HG02885 (cell line): ENCODE measurements around the gene DNMBP.
"Not testable (repeated sequence)": the region's sequence is repeated elsewhere in the genome, so short reads cannot be mapped to it uniquely, and the experiment has no call there.

Experiments used
- ATAC-seq: cut with Tn5 transposase; IDR thresholded peaks from one replicate; pipeline ENCODE4 v1.9.1; 2021; ENCODE audit warnings: mild to moderate bottlenecking; ENCODE audit not compliant: unreplicated experiment, poor library complexity

Gene DNMBP

GRCh38 chr10:99921948-99922347 lies 87.8 kb downstream of the DNMBP start:
- ATAC-seq = no peak

GRCh38 chr10:99920901-99921300 lies 88.8 kb downstream of the DNMBP start:
- no peak for ATAC-seq

GRCh38 chr10:99920486-99920885 lies 89.3 kb downstream of the DNMBP start:
- no peak for ATAC-seq

DNA sequence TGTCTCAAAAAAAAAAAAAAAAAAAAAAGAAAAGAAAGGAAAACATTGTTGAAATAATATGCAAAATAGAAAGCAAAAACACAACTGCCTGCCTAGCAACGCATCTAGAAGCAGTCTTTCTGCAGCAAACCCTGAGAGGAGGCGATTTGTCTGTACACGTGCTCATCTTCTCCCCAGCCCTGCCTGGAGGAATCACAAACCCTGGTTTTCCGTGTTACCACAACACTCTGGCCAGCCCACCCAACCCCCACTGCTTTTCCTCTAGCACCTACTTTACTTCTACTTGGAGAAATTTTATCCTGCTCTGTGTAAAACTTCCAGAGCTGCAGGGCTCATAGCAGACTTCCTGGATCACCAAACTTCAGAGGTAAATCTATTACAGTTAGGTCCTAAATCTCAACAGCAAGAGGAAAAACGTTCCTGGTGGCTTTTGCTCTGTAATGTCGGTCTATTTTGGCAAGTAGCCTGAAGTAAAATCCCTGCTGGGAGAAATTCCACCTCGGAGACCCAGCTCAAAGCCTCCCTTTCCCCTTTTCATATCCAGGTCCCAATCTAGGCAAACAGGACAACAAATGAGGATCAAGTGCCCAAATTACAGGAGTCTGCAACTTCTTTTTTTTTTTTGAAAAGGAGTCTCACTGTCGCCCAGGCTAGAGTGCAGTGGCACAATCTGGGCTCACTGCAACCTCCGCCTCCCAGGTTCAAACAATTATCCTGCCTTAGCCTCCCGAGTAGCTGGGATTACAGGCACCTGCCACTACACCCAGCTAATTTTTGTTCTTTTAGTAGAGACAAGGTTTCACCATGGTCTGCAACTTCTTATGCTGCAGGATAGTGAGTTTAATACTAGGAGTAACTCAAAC lies 91.6 kb downstream of the DNMBP start:
- no peak for ATAC-seq

DNA sequence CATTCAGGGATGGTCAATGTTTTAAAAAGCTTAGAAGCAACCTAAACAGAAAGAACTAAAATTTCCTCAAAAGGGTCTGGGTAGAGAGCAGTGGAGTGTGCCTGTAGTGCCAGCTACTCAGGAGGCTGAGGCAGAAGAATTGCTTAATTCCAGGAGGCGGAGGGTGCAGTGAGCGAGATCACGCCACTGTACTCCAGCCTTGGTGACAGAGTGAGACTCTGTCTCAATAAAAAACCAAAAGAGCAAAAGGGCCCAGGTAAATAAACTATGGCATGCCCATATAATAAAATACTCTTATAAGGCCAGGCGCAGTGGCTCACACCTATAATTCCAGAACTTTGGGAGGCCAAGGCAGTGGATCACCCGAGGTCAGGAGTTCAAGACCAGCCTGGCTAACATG lies 93.0 kb downstream of the DNMBP start:
- ATAC-seq = no peak

DNA sequence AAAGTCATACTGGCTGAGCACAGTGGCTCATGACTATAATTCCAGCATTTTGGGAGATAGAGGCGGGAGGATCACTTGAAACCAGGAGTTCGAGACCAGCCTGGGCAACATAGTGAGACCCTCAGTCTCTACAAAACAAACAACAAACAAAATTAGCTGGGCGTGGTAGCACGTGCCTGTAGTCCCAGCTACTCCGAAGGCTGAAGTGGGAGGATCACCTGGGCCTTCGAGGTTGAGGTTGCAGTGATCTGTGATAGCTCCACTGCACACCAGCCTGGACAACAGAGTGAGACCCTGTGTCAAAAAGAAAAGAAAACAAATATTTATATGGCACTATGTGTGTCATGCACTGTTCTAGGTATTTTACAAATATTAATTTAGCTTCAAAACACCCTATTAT lies 94.3 kb downstream of the DNMBP start:
- ATAC-seq = no peak

DNA sequence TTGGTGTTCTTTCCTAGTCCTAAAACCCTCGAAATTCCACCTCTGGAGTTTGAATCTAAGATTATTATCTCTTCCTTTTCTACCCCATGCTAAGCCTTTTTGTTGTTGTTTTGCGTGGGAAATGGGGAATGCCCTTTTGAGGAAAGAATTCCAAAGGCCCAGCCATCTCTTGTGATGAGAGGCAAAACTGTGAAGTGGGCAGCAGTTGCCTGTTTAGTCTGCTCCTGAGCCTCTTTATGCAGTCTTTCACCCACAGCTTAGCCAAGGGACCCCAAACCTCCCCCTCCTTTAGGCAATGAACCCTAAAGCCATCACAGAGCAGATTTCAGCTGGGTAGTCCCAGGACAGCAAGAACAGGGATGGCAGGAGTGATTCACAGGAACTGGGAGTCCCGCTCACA lies 95.5 kb downstream of the DNMBP start:
- no peak for ATAC-seq

DNA sequence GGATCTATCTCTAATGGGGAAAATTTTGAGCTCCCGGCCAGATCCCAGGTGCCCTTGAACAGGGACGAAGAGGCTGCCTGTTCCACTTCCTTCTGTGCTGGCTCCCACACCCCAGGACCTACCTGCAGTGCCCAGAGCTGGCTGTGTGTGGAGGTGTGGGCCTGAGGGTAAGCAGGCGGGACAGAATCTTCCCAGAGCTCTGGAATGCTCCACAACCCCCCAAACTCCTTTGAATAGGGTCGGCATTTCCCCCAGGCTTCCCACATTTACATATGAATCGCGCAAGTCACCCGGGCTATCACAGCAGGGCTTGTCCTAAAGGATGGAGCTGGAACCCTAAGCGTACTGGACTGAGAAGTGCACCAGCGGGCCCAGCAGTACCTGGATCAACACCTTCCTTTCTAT lies 95.9 kb downstream of the DNMBP start:
- ATAC-seq = no peak

DNA sequence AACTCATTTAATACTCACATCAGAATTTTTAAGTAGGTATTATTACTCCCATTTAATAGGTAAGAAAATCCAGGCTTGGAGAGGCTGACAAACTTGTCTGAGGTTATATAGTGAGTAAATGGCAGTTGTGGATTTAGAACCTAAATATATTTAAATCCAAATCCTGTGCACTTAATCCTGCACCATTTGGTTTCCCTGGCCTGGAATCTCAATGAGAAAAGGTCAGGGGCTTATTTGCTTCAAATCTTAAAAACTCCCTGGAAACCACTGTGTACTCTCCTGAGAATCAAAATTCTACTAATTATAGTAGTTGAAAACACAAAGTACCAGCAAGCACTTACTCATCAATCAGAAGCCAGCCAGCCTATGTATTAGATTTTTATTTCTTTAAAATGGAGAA lies 97.7 kb downstream of the DNMBP start:
- no peak for ATAC-seq

DNA sequence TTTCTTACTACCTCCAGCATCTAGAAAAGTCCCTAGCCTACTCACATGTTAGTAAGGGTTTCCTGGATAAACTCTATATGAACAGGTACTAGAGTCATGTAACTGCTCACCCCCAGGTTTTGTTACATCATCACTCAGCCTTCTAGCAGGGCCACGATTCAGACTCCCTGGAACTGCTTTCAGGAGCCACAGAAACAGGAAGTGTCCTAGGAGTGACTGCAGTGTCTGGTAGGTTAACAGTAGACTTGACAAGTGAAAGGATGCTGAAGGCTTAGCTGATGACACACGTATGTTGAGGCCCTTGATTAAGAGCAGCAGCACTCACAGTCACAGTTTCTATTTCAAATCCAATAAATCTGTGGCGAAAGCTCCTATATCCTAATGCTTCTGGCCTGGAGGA lies 101.2 kb downstream of the DNMBP start:
- no peak for ATAC-seq

DNA sequence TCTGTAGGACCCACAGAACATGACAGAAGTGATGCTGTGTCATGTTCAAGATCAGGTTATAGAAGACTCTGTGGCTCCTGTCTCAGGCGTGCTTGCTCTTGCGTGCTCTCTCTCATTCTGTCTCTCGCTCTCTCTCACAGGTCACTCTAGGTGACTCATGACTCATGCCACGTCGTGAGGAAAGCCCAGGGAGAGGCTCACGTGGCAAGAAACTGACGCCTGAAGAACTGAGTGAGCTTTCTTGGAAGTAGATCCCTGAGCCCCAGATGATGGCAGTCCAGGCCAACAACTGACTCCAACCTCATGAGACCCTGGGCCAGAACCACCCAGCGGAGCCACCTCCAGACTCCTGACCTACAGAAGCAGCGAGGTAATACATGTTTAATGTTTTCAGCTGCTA lies 103.3 kb downstream of the DNMBP start:
- no peak for ATAC-seq

- ATAC-seq = no peak
Observed at GRCh38 chr10:99905971-99906370, 103.8 kb downstream of the DNMBP start.

DNA sequence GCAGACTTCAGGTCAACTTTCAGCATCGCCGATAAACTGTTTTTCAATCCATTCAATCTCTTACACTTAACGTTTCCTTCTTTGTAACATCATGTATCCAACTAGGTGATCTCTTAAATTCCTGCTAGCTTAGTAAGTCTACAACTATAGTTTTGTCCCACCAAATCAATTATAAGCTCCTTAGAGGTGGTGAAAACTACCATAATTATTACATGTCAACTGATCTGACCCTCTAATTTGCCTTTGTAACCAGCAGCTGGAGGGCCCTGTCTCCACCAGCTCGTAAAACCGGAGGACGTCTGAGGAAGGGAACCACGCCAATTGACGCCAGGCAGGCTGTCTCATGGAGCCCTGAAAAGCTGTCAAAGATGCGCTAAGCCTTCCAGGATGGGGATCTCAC lies 113.9 kb downstream of the DNMBP start:
- ATAC-seq = no peak

DNA sequence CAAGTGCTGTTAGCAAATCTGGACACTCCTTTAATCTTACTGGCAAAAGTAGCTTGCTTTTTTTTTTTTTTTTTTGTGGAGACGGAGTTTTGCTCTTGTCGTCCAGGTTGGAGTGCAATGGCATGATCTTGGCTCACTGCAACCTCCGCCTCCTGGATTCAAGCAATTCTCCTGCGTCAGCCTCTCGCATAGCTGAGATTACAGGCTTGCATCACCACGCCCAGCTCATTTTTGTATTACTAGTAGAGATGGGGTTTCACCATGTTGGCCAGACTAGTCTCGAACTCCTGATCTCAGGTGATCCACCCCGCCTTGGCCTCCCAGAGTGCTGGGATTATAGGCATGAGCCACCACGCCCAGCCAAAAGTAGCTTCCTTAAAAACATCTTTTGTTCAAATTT lies 114.7 kb downstream of the DNMBP start:
- ATAC-seq = not testable (repeated sequence)

DNA sequence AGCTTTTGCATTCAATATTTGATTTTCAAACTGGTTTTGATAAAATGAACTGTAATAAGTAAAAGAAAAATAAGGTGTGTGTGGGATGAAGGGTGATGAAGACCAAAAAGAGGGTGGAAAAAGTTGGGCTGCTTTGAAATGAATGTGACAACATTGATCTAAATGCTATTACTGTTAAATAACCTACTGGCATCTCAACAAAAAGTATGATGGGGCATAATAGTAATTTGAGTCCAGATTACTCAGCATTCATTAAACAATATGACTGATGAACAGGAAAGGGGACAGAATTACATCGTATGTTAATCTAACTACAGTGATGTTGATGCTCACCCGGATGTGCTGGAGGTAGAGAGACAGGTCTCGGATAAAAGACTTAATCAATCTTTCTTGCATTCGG lies 115.1 kb downstream of the DNMBP start:
- ATAC-seq = no peak

GRCh38 chr10:99888622-99889021 lies 121.1 kb downstream of the DNMBP start:
- ATAC-seq = no peak

DNA sequence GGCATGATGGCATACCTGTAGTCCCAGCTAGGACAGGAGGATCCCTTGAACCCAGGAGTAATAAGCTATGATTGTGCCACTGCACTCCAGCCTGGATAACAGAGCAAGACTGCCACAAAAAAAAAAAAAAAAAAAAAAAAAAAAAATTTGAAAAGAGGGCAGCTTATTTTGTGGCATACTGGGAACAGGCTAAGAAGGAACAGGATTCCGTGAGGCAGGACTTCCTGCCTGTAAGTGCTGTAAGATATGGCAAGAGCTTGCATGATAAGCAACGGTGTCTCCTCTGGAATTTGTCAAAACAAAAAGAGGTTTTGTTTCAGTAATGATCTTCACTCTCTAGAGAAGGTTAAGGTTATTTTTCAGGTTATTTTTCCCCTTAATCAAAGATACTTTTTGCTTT lies 126.2 kb downstream of the DNMBP start:
- no peak for ATAC-seq

GRCh38 chr10:99881371-99881770 lies 128.4 kb downstream of the DNMBP start:
- ATAC-seq = no peak

GRCh38 chr10:99880080-99880835 lies 129.5 kb downstream of the DNMBP start:
- ATAC-seq = no peak

- no peak for ATAC-seq
Observed at GRCh38 chr10:99875473-99875872, 134.3 kb downstream of the DNMBP start.

GRCh38 chr10:99874341-99875085 lies 135.2 kb downstream of the DNMBP start:
- no peak for ATAC-seq
